Heart left ventricle (tissue), 13 donors: Measurements from ENCODE around the gene DPH5.

Experiments used
- CTCF ChIP-seq, 12 donors: fragments of 200-600 bp; sonication (generic) in 4 of 12; IDR thresholded peaks; one replicate each; pipeline versions ENCODE4 v1.5.0 to v1.8.0; 2018 to 2022; ENCODE audit warnings: antibody characterized with exemption in 12 of 12, mild to moderate bottlenecking in 5 of 12
- POLR2A ChIP-seq, 2 donors: fragments of 450-650 bp; IDR thresholded peaks; one replicate each; pipeline ENCODE4 v1.6.1; 2017; ENCODE audit warnings: antibody characterized with exemption in 2 of 2, mild to moderate bottlenecking in 2 of 2, moderate library complexity in 2 of 2
- donor health status: ischemic (EF 13 %, LVEDD 7.1; RV severe dilation, severe dysfunction).
- donor health status: DM: no; HTN: yes; CAD: no.
- donor health status: DM: no; HTN: no; CAD: no.
- donor health status: ischemic (EF 25% LVEDD 6.9; RV normal size, moderate dysfunction).
- donor health status: ischemic (EF 25% LVEDD 5.7; RV mildly dilated, moderate dysfunction).
- donor health status: ischemic (EF 35%, LVEDD 5.7; RV mildly dilated, moderate dysfunction).
- donor health status: nonischemic (EF 11% LVEDD 7.7; RV severe dilation, severe dysfunction).
- donor health status: DM: yes; HTN: yes; CAD: no.
- donor health status: PGD.
- donor health status: ischemic (EF 29% LVEDD 5.4; RV normal size, mild dysfunction).
- donor health status: nonischemic (EF 23%, LVEDD 6.1; RV moderate dilation, normal function).

GRCh38 chr1:100950337-100950736, 75.2 kb downstream of the DPH5 start:
- no peak for TF ChIP-seq POLR2A (IDR thresholded peaks at IDR 0.05)
- no peak for TF ChIP-seq CTCF (IDR thresholded peaks at IDR 0.05)
